OCI-LY3 (cell line): ENCODE measurements around the gene CRHBP.
"Not testable (repeated sequence)": the region's sequence is repeated elsewhere in the genome, so short reads cannot be mapped to it uniquely, and the experiment has no call there.

ENCODE experiments used
- H2AFZ ChIP-seq: fragments of 200-600, 300-600 bp; shearing (Covaris generic); 2 replicates; pipeline ENCODE4 v1.6.0; 2014; ENCODE audit warnings: antibody characterized with exemption, low read depth, low read length
- H3K27ac ChIP-seq: fragments of 200-600, 300-600 bp; sonication (generic); 2 replicates; pipeline ENCODE4 v1.5.1; 2014; ENCODE audit warnings: mild to moderate bottlenecking, low read length, moderate library complexity, mixed read lengths
- H3K27me3 ChIP-seq: fragments of 200-600, 300-600 bp; sonication (generic); 2 replicates; pipeline ENCODE4 v1.6.1; 2014; ENCODE audit warnings: low read depth, low read length, mixed read lengths
- H3K36me3 ChIP-seq: fragments of 200-600, 300-600 bp; sonication (generic); replicated peaks from 2 replicates; pipeline ENCODE3; 2014; ENCODE audit warnings: low read depth, low read length, mixed read lengths
- H3K4me1 ChIP-seq: fragments of 300-600, 200-600 bp; sonication (generic); 2 replicates; pipeline ENCODE4 v1.6.1; 2014; ENCODE audit warnings: low read length, mixed read lengths
- H3K4me2 ChIP-seq: fragments of 200-600, 300-600 bp; sonication (generic); 2 replicates; pipeline ENCODE4 v1.6.1; 2014; ENCODE audit warnings: low read length, mixed read lengths
- H3K4me3 ChIP-seq: fragments of 300-600, 200-600 bp; sonication (generic); 2 replicates; pipeline ENCODE4 v1.5.1; 2014; ENCODE audit warnings: antibody characterized with exemption, mild to moderate bottlenecking, low read length, moderate library complexity
- H3K79me2 ChIP-seq: fragments of 300-600, 200-600 bp; shearing (Covaris generic); 2 replicates; pipeline ENCODE4 v1.6.1; 2014; ENCODE audit warnings: mild to moderate bottlenecking, low read length, mixed read lengths
- H3K9ac ChIP-seq: fragments of 300-600, 200-600 bp; shearing (Covaris generic); 2 replicates; pipeline ENCODE4 v1.6.0; 2014; ENCODE audit warnings: mild to moderate bottlenecking, low read length, moderate library complexity
- H3K9me3 ChIP-seq: fragments of 200-600, 300-600 bp; shearing (Covaris generic); 2 replicates; pipeline ENCODE4 v1.6.1; 2014; ENCODE audit warnings: low read length, mixed read lengths; ENCODE audit not compliant: insufficient read depth
- H4K20me1 ChIP-seq: fragments of 200-600, 300-600 bp; sonication (generic); 2 replicates; pipeline ENCODE4 v1.6.1; 2016; ENCODE audit warnings: low read length, mixed read lengths; ENCODE audit not compliant: insufficient read depth
- CTCF ChIP-seq: fragments of 200-600, 300-600 bp; sonication (generic); IDR thresholded peaks from 2 replicates; pipeline ENCODE4 v1.5.1; 2014; ENCODE audit warnings: antibody characterized with exemption, low read length, low read depth
- EZH2phosphoT487 ChIP-seq: fragments of 200-600 bp; shearing (Covaris generic); IDR thresholded peaks from 2 replicates; pipeline ENCODE4 v1.6.1; 2018; ENCODE audit warnings: antibody characterized with exemption, mixed run types, low read depth

CRHBP gene

GRCh38 chr5:76952795-76953536 lies at the start of gene CRHBP:
Gene CRHBP (plus strand): TSS chr5:76953045. CDS start chr5:76953135, 90 bp downstream.
- Histone ChIP-seq H4K20me1 (no peaks in the 10 kb centered on the region), H3K79me2 (no peaks in the 10 kb centered on the region), H3K27me3 (no peaks in the 10 kb centered on the region), H3K27ac (no peak within 1 kb of the TSS), H3K4me2 (no peak within 1 kb of the TSS), H3K9ac (no peak within 1 kb of the TSS), H3K36me3 (no peaks in the 10 kb centered on the region), H3K4me1 (no peaks in the 10 kb centered on the region), H2AFZ (no peak within 1 kb of the TSS), H3K4me3 (no peak within 1 kb of the TSS), H3K9me3 (no peaks in the 10 kb centered on the region)
- TF ChIP-seq EZH2phosphoT487 (no peak), CTCF (no peak)

GRCh38 chr5:76908166-76908565 lies 44.7 kb upstream of the CRHBP start:
- no peak overlapping the region for H3K4me2 ChIP-seq
- H4K20me1 ChIP-seq: no peaks in the 10 kb centered on the region
- H2AFZ ChIP-seq: no peak overlapping the region
- no peaks in the 10 kb centered on the region for H3K36me3 ChIP-seq
- no peaks in the 10 kb centered on the region for H3K4me1 ChIP-seq
- no peak overlapping the region for H3K9ac ChIP-seq
- H3K4me3 ChIP-seq: no peak overlapping the region
- H3K79me2 ChIP-seq: no peaks in the 10 kb centered on the region
- no peak for TF ChIP-seq EZH2phosphoT487
- H3K27me3 ChIP-seq: no peaks in the 10 kb centered on the region
- no peaks in the 10 kb centered on the region for H3K9me3 ChIP-seq
- H3K27ac ChIP-seq: no peak overlapping the region

- H3K4me2 ChIP-seq, H3K79me2 ChIP-seq, H3K4me1 ChIP-seq, H3K9me3 ChIP-seq, H3K9ac ChIP-seq, H3K36me3 ChIP-seq, H3K4me3 ChIP-seq, H2AFZ ChIP-seq, H4K20me1 ChIP-seq, H3K27me3 ChIP-seq, H3K27ac ChIP-seq: not testable (repeated sequence)
These were observed 42.4 kb upstream of the CRHBP start for GRCh38 chr5:76910344-76910933.

GRCh38 chr5:76914671-76915070 lies 38.2 kb upstream of the CRHBP start:
- not testable (repeated sequence) for H3K36me3 ChIP-seq, H3K4me1 ChIP-seq, H3K4me2 ChIP-seq, H3K4me3 ChIP-seq, H3K9ac ChIP-seq, H3K27ac ChIP-seq, H3K79me2 ChIP-seq, H3K9me3 ChIP-seq, H4K20me1 ChIP-seq, H2AFZ ChIP-seq, H3K27me3 ChIP-seq

GRCh38 chr5:76918539-76918938 lies 34.3 kb upstream of the CRHBP start:
- Histone ChIP-seq H3K9ac (no peak overlapping the region), H3K4me3 (no peak overlapping the region), H3K27me3 (no peaks in the 10 kb centered on the region), H3K36me3 (no peaks in the 10 kb centered on the region), H3K4me1 (no peaks in the 10 kb centered on the region), H3K79me2 (no peaks in the 10 kb centered on the region), H3K9me3 (no peaks in the 10 kb centered on the region), H3K4me2 (no peak overlapping the region), H3K27ac (no peak overlapping the region), H4K20me1 (no peaks in the 10 kb centered on the region), H2AFZ (no peak overlapping the region)
- no peak for TF ChIP-seq CTCF
- TF ChIP-seq EZH2phosphoT487: no peak
